ENCODE data around the gene CNIH2.
"Not testable (repeated sequence)": the region's sequence is repeated elsewhere in the genome, so short reads cannot be mapped to it uniquely, and the experiment has no call there.

Gene CNIH2

DNA sequence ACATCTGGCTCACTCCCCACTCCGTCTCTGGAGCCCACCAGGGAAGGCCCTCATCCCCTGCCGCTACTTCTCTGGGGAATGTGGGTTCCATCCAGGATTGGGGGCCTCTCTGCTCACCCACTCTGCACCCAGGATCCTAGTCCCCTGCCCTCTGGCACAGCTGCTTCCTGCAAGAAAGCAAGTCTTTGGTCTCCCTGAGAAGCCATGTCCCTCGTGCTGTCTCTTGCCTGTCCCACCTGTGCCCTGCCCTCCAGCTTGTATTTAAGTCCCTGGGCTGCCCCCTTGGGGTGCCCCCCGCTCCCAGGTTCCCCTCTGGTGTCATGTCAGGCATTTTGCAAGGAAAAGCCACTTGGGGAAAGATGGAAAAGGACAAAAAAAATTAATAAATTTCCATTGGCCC lies 911 bp upstream of the CNIH2 start:
- DNase-seq (ENCODE audit: low spot score) = not testable (repeated sequence)

DNA sequence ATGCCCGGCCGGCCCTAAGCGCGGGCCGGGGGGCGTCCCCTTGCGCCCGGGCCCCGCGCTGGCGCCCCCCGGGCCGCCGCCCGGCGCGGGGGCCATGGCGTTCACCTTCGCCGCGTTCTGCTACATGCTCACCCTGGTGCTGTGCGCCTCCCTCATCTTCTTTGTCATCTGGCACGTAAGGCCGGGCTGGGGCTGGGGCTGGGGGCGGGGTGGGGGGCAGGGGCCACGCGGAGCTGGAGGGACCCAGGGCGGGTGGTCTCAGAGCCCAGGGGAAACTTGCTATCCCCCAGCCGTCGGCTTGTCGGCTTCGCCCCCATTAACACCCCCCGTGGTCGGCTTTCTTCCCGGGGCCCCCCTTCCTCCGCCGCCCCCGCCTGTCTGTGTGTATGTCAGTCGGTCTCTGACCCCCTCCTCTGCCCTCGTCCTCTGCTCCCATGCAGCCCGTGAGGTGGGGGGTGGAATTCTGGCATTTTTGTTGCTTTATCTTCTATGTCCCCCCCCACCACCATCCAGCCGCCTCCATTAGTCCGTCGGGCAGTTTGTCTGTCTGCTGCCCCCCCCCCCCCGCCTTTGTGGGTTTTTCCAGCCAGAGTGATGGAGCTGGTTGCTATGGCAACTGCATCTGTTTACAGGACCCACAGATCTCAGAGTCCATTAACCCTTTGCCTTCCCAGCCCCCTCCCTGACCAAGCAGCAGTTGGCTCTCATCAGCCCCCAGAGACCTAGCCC lies 552 bp downstream of the CNIH2 start:
- no peak for DNase-seq (ENCODE audit: low spot score)

DNA sequence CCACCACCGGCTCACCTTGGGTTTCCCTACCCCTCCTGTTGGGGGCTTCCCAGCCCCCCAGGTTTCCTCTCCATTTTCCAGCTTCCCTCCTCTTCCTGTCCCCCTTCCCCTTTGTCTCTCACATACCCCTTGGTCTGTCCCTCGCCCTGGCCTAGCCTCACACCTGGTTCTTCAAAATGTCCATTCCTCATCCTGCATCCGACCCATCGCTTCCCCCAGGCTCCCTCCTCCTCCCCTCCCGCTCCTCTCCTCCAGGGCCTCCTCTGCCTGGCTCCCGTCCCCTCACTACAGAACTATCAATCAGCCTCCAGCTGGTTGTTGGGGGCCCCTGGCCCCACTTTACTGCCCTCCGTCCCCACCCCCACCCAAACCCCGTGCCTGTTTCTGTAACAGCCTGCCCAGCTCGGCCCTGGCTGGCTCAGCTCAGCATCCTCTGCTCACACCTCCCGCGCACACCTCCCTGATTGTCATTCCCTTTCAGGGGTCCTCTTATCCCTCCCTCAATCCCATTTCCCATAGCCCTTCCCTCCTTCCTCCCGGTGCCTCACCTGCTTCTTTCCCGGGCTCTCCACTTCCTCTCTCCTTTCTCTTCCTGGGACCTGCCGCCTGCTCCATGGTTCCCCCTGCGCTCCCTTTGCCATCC lies 1.2 kb downstream of the CNIH2 start:
- DNase-seq (ENCODE audit: low spot score) = no peak

DNA sequence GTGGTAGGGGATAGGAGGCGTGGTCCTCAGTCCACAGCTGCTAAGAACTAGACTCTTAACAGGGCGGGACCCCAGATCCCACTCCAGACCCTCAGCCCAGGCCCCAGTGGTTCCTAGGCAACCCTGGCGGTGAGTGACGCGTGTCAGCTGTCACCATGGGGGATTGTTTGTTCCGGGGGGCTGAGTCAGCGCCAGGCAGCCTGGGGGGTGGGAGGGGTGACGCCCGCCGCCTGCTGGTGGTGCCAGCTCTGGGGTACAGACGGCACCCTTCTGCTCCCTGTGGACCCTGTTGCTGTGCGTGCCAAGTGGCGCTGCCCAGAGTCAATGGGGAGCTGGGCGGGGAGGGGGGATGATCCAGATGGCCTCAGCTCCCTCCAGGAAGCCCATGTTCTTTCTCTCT lies 2.5 kb downstream of the CNIH2 start:
- DNase-seq (ENCODE audit: low spot score) = no peak

DNA sequence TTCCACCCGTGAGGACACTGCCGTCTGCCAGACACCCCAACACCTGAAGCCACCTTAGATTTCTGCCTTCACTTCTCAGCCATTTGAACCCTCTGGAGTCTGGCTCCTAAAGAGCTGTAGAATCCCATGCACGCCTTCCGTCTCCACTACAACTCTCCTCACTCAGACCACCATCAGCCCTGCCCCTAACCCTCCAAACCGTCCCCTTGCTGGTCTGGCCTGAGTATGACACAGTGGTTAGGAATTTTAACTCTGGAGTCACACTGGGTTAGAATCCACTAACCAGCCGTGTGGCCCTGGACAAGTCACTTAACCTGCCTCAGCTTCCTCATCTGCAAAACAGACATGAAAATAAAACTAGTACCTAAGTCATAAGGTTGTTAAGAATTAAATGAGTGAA lies 3.0 kb downstream of the CNIH2 start:
- DNase-seq (ENCODE audit: low spot score) = no peak

DNA sequence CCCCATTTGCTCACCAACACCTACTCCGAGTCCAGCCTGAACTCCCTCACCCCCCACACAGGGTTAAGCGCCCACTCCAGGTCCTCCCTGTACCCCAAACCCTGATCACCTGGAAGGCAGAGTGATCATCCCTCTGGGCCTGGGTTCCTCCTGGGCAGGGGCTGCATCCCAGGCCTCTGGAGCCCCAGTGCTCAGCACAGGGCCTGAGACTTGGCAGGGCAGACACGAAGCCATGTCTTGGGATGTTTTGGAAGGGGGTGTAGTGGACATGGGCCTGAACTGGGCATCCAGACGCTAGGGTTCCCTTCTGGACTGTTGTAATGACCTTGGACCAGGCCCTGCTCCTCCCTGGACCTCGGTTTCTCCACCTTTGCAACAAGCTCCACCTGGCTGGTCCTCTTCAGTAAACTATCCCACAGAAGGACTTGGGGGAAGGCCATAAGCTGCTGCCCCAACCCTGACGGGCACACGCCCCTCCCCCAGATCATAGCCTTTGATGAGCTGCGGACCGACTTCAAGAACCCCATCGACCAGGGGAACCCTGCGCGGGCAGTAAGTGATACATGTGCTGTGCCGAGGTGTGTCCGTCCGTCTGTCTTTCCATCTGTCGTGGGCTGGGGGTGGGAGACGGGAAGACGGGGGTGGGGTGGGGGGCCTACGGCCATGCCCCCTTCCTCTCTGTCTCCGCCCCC lies 3.9 kb downstream of the CNIH2 start:
- no peak for DNase-seq (ENCODE audit: low spot score)

DNA sequence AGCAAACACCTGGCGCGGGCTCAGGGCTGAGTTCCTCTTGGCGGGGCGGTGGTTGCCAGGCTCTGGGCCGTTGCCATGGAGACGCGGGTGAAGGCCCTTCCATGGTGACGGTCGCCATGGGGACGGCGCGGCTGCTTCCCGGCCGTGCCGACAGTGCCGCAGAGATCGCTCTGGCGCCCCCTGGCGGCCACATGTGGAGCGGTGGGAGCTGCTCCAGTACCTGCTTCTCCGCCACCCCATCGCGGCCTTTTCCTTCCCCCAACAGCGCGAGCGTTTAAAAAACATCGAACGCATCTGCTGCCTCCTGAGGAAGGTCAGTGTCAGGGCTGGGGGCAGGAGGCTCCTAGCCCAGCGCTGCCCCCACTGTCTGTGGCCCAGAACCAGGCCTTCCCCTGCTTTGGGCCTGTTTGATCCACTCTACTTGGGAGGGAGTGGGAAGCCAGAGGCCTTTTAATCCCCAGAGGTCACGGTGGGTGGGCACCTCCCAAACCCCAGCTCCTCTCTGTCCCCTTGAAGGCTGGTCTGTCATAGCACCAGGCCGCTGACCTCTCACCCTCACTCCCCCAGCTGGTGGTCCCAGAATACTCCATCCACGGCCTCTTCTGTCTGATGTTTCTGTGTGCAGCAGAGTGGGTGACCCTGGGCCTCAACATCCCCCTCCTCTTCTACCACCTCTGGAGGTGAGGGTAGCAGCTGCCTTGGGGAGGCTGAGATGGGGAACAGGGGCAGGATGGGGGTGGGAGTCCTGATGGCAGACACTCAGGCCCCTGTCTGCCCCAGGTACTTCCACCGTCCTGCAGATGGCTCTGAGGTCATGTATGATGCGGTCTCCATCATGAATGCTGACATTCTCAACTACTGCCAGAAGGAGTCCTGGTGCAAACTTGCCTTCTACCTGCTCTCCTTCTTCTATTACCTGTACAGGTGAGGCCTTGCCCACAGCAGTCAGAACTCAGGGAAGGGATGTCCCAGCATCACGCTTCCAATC lies 4.8 kb downstream of the CNIH2 start:
- DNase-seq (ENCODE audit: low spot score) = peak; percentile 96

DNA sequence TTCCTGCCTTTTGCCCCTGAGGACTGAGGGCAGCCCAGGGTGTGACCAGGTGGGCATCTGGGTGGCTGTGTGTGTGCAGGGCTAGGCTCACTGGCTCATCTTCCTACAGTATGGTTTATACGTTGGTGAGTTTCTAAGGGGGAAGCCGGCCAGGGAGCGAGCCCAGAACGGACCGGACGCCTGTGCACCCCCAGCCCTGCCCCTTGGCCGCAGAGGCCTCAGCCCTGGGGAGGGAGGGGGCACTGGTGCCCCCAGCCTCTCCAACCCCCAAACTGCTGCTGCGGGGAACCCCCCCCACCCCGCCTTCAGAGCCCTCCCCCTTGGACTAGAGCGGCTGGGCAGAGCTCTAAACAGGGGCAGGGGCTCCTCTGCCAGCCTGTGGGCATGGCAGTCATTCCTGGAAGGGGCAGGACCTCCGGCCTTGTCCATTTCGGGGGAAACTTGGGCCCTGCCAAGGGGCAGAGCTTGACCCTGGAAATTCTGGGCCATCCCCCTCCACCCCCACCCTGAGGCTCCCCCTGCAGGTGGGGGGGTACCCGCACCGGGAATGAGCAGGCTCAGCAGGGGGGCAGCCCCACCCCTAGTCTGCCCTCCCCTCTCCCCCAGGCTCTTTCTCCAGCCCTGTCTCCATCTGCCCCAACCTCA lies 5.6 kb downstream of the CNIH2 start:
- DNase-seq (ENCODE audit: low spot score) = no peak

DNA sequence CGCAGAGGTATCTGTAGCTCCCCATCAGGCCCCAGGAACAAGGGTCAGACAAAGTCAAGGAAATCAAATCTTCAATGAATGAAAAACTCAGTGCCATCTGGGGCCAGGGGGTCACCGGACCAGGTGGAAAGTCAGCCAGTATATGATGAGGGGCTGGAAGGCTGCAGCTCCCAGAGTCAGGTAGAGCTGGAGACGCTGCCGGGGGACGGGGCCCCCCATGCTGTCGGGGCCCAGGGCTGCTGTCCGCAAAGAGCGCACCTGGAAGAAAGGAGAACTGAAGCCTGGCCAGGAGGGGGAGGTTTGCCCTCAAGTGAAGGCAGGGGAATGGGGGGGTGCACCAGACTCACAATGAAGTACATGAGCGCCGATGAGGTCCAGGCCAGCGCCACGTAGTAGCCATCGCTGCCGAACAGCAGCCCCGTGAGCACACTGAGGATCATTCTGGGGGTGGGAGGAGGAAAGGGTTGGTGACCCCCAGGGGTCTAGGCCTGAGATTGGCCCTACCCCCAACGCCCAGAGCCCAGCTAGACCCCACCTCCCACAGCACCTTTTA lies 6.6 kb downstream of the CNIH2 start:
- DNase-seq (ENCODE audit: low spot score) = no peak

DNA sequence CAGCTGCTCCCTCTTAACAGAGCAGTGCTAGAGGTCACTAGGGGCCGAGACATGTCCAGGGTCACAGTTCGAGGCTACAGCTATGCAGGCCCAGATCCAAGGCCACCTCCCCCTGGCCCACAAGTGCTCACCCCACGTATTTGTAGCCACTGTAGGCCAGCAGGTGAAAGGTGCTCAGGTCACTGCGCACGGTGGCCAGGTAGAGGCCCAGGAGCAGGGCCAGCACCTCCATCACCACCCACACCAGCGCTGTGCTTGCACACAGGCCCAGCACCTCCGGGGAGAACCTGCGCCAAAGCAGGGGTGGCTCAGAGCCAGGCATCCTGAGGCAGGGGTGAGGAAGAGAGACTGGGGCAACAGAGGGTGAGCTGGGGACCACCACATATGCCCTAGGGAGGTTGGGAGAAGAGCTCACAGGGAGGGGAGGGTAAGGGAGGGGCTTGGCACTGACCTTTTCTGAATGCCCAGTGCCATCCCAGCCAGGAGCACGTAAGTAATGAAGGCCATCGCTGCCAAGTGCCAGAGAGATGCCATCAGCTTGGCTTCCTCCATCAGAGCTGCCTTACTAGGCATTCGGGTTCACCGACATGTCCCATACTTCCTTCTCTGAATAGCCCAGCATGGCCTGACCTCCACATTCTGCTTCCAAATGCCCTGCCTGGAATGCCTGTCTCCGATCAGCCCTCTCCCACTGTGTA lies 7.4 kb downstream of the CNIH2 start:
- no peak for DNase-seq (ENCODE audit: low spot score)

DNA sequence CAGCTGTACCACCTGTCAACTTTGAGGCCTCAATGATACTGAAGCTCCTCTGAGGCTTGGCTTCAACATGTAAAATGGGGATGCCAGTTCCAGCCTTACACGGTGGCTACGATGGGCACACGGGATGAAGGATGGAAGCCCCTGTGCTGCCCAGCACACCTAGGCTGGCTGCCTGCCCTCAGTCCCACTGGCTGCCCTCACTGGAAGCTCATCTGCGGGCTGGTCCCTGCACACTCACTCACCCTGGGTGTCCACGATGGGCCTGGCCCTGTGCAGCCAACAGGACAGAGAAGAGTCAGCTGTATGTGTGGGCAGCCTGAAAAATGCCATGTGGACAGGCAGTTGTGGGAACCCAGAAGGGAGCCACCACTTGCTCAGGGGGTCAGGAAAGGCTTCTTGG lies 8.7 kb downstream of the CNIH2 start:
- DNase-seq (ENCODE audit: low spot score) = no peak

DNA sequence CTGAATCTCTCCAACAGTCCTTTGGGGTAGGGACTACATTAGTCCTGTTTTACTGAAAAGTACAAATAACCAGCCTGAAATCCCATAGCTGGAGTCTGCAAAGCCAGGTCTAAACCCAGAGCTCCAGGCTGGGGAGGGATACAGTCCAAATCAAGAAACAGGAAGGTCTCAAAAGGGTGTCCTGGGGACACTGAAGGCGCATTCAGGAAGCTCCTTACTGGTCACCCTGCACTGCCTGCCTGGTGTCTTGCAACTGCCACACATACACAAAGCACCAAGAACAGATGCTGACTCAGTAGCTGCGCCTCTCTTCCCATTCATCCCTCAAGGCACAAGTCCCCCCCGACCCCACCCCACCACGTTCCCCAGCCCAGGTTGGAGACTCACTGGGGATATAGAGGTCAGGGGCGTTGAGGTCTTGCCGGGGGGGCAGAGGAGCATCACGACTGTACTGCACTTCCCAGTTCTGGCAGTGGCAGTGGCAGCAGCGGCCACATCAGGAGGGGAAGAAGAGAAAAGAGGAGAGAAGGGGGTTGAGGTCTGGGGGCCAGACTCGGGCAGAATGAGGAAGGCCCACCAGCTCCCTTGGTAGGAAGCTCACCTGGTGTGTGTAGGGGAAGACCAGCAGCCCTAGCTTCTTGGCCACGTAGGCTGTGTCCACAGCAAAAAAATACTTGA lies 9.4 kb downstream of the CNIH2 start:
- DNase-seq (ENCODE audit: low spot score) = no peak

DNA sequence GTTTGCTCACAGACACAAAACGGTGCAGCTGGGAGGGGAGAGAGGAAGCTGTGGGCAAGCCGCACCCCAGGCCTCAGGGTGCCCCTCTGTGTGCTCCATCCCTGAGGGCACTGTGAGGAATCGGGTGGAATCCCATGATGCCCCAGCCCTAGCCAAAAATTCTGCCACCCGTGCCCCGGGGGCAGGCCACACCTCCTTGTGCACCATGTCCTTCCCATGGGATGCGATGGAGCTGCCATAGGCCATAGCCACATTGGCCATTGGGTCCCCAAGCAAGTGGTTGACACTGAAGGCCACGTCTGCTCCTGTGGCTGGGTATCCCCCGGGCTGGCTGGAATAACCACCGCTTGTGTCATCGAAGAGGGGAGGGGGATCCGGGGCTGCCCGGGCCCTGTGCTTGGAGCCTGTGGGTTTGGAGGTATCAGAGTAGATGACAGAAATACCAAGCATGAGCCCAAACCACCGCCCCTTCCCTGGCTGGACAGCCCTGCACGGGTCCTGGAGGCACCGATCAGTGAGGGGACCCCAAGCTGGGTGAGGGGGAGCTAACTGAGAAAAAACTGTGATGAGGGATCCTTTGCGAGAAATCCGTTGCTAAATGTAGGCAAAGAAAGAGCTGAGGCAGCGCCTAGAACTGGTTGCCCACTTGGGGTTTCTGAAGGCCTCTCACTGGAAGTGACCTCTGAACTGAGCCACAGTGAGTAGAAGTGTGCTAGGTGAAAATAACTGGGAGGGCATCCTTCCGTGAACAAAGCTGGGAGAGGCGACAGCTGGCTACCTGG lies 10.1 kb downstream of the CNIH2 start:
- DNase-seq (ENCODE audit: low spot score) = no peak

DNA sequence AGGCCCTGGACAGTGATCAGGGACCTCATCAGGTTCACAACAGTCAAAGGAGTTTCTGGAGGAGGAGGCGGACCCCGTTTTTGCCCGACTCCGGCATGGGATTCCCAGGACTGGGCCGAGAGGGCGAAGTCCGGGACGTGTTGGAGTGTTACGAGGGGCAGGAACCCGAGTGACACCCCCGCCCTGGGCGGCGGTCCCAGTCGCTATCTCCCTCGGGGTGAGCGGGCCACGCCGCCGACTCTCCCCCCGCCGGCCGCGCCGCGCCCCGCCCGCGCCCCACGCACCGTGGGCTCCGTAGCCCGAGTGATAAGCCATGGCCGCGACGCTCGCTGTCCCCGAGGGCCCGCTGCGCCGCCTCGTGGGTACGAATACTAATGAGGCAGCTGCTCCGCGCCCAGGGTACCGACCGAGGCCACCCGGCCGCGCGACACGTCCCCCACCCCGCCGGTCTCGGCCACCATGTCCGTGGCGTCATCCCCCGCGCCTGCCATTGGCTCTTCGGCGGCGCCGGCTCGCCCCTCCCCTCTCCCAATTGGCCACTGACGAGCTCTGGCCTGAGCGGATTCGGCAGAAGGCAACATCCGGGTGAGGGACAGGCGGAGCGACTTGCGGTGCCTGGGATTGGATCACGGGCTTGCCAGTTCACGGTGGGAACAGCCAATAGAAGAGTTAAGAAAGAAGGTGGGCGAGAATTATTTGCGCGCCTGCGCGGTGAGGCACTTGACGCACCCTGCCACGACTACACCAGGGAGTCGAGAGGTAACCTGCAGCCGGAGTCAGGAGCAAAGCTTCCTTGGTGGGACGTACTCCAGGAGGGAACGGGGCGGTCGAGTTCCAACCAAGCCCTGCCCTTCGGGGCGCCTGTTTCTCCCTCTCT lies 10.9 kb downstream of the CNIH2 start, which contains the start of gene YIF1A:
YIF1A (minus strand) TSS at position 473 of the 877 bp plus-strand sequence; CDS start at position 315, 158 bp downstream.
- DNase-seq (ENCODE audit: low spot score) = peak; percentile 98

DNA sequence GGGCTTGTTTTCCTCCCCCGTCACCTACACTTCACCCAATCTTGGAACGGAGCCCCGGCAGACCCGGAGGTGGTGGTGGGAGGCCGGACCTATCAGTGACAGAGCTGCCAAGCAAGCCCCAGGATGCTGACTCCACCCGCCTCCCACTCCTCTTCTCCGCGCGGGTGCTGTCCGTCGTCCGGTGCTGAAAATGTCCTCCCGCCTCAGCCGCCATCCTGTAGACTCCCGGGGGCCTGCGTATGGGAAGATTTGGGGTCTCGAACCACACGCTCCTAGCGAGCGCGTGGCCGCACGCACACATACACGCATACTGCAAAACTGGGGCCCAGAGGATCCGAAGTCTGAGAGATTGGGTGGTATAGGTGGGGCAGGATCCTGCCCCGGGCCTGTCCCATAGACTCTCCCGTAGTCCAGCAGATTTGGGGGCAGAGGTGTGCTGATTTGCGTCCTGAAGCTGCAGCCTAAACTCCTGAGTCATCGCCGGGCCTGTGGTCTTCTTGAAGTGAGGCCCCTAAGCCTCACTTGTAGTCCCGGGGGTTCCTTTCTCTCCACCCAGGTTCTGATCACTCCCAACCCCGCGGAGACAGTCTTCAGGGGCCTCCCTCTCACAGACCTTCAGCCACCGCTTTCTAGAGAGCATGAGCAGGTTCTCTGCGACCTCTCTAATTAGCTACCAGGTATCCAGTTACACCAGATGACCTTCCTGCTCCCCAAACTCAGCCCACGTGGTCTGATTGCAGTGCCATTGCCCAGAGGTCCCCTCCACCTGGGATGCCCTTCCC lies 11.8 kb downstream of the CNIH2 start:
- DNase-seq (ENCODE audit: low spot score) = peak; percentile 90

DNA sequence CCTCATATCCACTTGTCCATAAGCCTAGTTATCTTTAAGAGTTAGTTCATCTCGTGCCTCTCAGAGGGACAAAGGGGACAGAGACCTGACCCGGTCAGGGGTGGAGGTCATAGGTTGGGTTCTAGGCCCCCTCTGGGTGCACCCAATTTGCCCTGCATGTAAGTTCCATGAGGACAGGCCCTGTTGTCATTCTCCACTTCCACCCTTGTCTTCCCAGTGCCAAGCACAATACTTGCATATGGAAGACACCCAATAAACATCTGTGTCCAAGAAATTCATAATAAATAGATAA lies 12.3 kb downstream of the CNIH2 start:
- DNase-seq (ENCODE audit: low spot score) = no peak

DNA sequence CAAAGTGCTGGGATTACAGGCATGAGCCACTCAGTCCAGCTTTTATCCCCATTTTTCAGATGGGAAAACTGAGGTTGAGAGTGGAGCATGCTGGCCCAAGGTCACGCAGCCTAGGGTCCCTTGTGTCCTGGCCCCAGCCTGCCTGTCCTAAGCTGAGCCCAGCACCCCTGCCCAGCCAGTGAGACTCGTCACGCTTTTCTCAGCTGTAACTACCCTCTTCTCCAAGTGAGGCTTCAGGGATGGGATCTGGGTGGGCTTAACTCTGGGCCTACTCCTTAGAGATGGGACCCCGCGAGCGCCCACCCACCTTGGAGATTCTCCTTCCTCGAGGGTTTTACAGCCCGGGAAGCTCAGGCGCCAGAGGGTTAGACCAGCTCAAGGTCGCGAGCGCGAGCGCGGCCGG lies 13.3 kb downstream of the CNIH2 start:
- DNase-seq (ENCODE audit: low spot score) = no peak

Data from left forelimb (tissue), 1 donor.